H9 (cell line): Measurements from ENCODE around the gene DCAF10. TPM values are rescaled to one million over a fixed set of nuclear protein-coding genes. Genes with fewer than 3 reads are reported as not detected.

Experiments used
- DNase-seq: peaks from one replicate; pipeline ENCODE4 v3.0.0-alpha.2; 2017
- H2AFZ ChIP-seq: one replicate; pipeline ENCODE4 v1.6.1; 2013; ENCODE audit warnings: mild to moderate bottlenecking, low read length, control low read depth, moderate library complexity
- H2AK5ac ChIP-seq: 2 replicates; pipeline ENCODE4 v1.6.1; 2013; ENCODE audit warnings: low read length, control low read depth, mixed read lengths; ENCODE audit not compliant: insufficient read length
- H2BK120ac ChIP-seq: one replicate; pipeline ENCODE4 v1.6.1; 2013; ENCODE audit warnings: low read depth, mild to moderate bottlenecking, low read length, control low read depth, inconsistent platforms; ENCODE audit not compliant: poor library complexity, severe bottlenecking
- H2BK12ac ChIP-seq: 2 replicates; pipeline ENCODE4 v1.6.1; 2013; ENCODE audit warnings: low read length, control low read depth, mixed read lengths, low read depth; ENCODE audit not compliant: insufficient read length
- H2BK15ac ChIP-seq: 2 replicates; pipeline ENCODE4 v1.6.1; 2013; ENCODE audit warnings: low read depth, low read length, control low read depth
- H2BK20ac ChIP-seq: one replicate; pipeline ENCODE4 v1.6.1; 2013; ENCODE audit warnings: low read depth, mild to moderate bottlenecking, low read length, control low read depth, inconsistent platforms; ENCODE audit not compliant: poor library complexity, severe bottlenecking
- H2BK5ac ChIP-seq: 2 replicates; pipeline ENCODE4 v1.6.1; 2013; ENCODE audit warnings: low read length, control low read depth, mixed read lengths; ENCODE audit not compliant: insufficient read length
- H3K14ac ChIP-seq: 2 replicates; pipeline ENCODE4 v1.6.1; 2013; ENCODE audit warnings: low read length, control low read depth; ENCODE audit not compliant: insufficient read depth
- H3K18ac ChIP-seq: 2 replicates; pipeline ENCODE4 v1.6.1; 2013; ENCODE audit warnings: low read depth, mild to moderate bottlenecking, mixed read lengths, low read length, control low read depth; ENCODE audit not compliant: insufficient read length
- H3K23ac ChIP-seq: 2 replicates; pipeline ENCODE4 v1.6.1; 2013; ENCODE audit warnings: low read length, control low read depth, mixed read lengths, low read depth; ENCODE audit not compliant: insufficient read length
- H3K23me2 ChIP-seq: 2 replicates; pipeline ENCODE4 v1.6.1; 2013; ENCODE audit warnings: low read depth, mild to moderate bottlenecking, mixed read lengths, low read length, control low read depth; ENCODE audit not compliant: insufficient read length, poor library complexity, severe bottlenecking
- H3K27ac ChIP-seq: 2 replicates; pipeline ENCODE4 v1.5.1; 2013; ENCODE audit warnings: low read length, control low read depth, mixed read lengths, low read depth; ENCODE audit not compliant: insufficient read length
- H3K27me3 ChIP-seq: 2 replicates; pipeline ENCODE4 v1.6.1; 2013; ENCODE audit warnings: low read length, control low read depth, inconsistent platforms; ENCODE audit not compliant: insufficient read depth
- H3K4ac ChIP-seq: 2 replicates; pipeline ENCODE4 v1.6.1; 2013; ENCODE audit warnings: low read depth, mild to moderate bottlenecking, control low read depth, inconsistent platforms, low read length, moderate library complexity
- H3K4me1 ChIP-seq: 2 replicates; pipeline ENCODE4 v1.6.1; 2013; ENCODE audit warnings: low read length, control low read depth, inconsistent platforms; ENCODE audit not compliant: insufficient read depth
- H3K4me2 ChIP-seq: 2 replicates; pipeline ENCODE4 v1.6.1; 2013; ENCODE audit warnings: low read length, control low read depth, mixed read lengths; ENCODE audit not compliant: insufficient read length, insufficient read depth
- H3K56ac ChIP-seq: 2 replicates; pipeline ENCODE4 v1.6.1; 2013; ENCODE audit warnings: low read depth, mild to moderate bottlenecking, mixed read lengths, low read length, control low read depth; ENCODE audit not compliant: insufficient read length
- H3K79me1 ChIP-seq: 2 replicates; pipeline ENCODE4 v1.6.1; 2013; ENCODE audit warnings: low read depth, mild to moderate bottlenecking, moderate library complexity, low read length, control low read depth, inconsistent platforms; ENCODE audit not compliant: insufficient read depth, poor library complexity, severe bottlenecking
- H3K79me2 ChIP-seq: 2 replicates; pipeline ENCODE4 v1.6.1; 2013; ENCODE audit warnings: low read length, control low read depth, inconsistent platforms; ENCODE audit not compliant: insufficient read depth
- H3K9ac ChIP-seq: 2 replicates; pipeline ENCODE4 v1.6.1; 2013; ENCODE audit warnings: low read length, control low read depth, mixed read lengths; ENCODE audit not compliant: insufficient read length; ENCODE audit errors: extremely low read depth
- H3K9me3 ChIP-seq: one replicate; pipeline ENCODE4 v1.6.1; 2013; ENCODE audit warnings: low read depth, low read length, inconsistent platforms; ENCODE audit not compliant: control insufficient read depth
- H3T11ph ChIP-seq: one replicate; pipeline ENCODE4 v1.6.1; 2013; ENCODE audit warnings: mild to moderate bottlenecking, low read length, control low read depth, inconsistent platforms
- H4K20me1 ChIP-seq: one replicate; pipeline ENCODE4 v1.6.1; 2013; ENCODE audit not compliant: control insufficient read depth, insufficient read length, insufficient read depth
- H4K5ac ChIP-seq: 2 replicates; pipeline ENCODE4 v1.6.1; 2013; ENCODE audit warnings: low read depth, mild to moderate bottlenecking, mixed read lengths, low read length, control low read depth; ENCODE audit not compliant: insufficient read length
- H4K8ac ChIP-seq: replicated peaks from 2 replicates; pipeline ENCODE4 v1.6.1; 2013; ENCODE audit warnings: low read length, control low read depth, mixed read lengths, low read depth; ENCODE audit not compliant: insufficient read length
- H4K91ac ChIP-seq: 2 replicates; pipeline ENCODE4 v1.6.1; 2013; ENCODE audit warnings: low read depth, mild to moderate bottlenecking, moderate library complexity, mixed read lengths, low read length, control low read depth; ENCODE audit not compliant: insufficient read length
- H3K27ac Mint-ChIP-seq, 3 experiments: 2 replicates in 2 of 3; 3 replicates in 1 of 3; pipeline ENCODE4 v1.8.0; 2020 to 2021; ENCODE audit warnings: mixed read lengths in 3 of 3, mild to moderate bottlenecking in 1 of 3, moderate library complexity in 1 of 3
- H3K27me3 Mint-ChIP-seq: 2 replicates; pipeline ENCODE4 v1.8.0; 2021; ENCODE audit warnings: low read depth, mild to moderate bottlenecking, moderate library complexity, mixed read lengths
- H3K36me3 Mint-ChIP-seq, 3 experiments: 2 replicates in 2 of 3; 3 replicates in 1 of 3; pipeline ENCODE4 v1.8.0; 2020 to 2021; ENCODE audit warnings: low read depth in 3 of 3, mixed read lengths in 3 of 3; ENCODE audit not compliant: insufficient read depth in 1 of 3
- H3K4me1 Mint-ChIP-seq, 2 experiments: 2 replicates each; pipeline ENCODE4 v1.8.0; 2020; ENCODE audit warnings: mixed read lengths in 2 of 2
- H3K4me3 Mint-ChIP-seq, 2 experiments: 2 replicates in 1 of 2; 3 replicates in 1 of 2; pipeline ENCODE4 v1.8.0; 2020 to 2021; ENCODE audit warnings: mild to moderate bottlenecking in 2 of 2, mixed read lengths in 2 of 2, moderate library complexity in 1 of 2
- H3K9me3 Mint-ChIP-seq, 2 experiments: 2 replicates in 1 of 2; 3 replicates in 1 of 2; pipeline ENCODE4 v1.8.0; 2020; ENCODE audit warnings: mild to moderate bottlenecking in 2 of 2, mixed read lengths in 2 of 2, moderate library complexity in 1 of 2
- CTCF ChIP-seq: fragments of 200-600 bp; sonication (generic); conservative IDR thresholded peaks from 3 replicates; pipeline ENCODE4 v1.8.0; 2021; ENCODE audit warnings: antibody characterized with exemption, mild to moderate bottlenecking
- WGBS: extraction: QIAGEN DNeasy Blood & Tissue Kit; methylation state at CpG from one replicate; pipeline ENCODE4 v1.1.7; 2013; ENCODE audit warnings: missing lambda C conversion rate, low lambda C conversion rate, mixed read lengths; ENCODE audit not compliant: insufficient read length; ENCODE audit errors: extremely low coverage; 5-methylcytosine and 5-hydroxymethylcytosine counted together
- total RNA-seq: library from RNA; stranded (reverse); gene quantifications from 2 replicates; pipeline ENCODE4 v1.2.1, GENCODE V29; 2021

Gene DCAF10
- total RNA-seq, 1 experiment from 2014 or later, result 13.4 TPM

GRCh38 chr9:37818849-37819248 lies 18.3 kb downstream of the DCAF10 start:
- H3K4me1 Mint-ChIP-seq, result no peaks in the 10 kb centered on the region
- no peaks in the 10 kb centered on the region for H4K20me1 ChIP-seq
- no peak overlapping the region for H3K4me3 Mint-ChIP-seq
- no peak overlapping the region for H2AFZ ChIP-seq
- H4K91ac ChIP-seq, result no peak overlapping the region
- no peaks in the 10 kb centered on the region for H3K27me3 ChIP-seq
- H3K4me1 ChIP-seq, result no peaks in the 10 kb centered on the region
- no peak overlapping the region for H3K4ac ChIP-seq
- H3K23me2 ChIP-seq, result no peaks in the 10 kb centered on the region
- no peak overlapping the region for H2BK15ac ChIP-seq
- no peak overlapping the region for H3K56ac ChIP-seq
- no peaks in the 10 kb centered on the region for H3K9me3 Mint-ChIP-seq
- no peaks in the 10 kb centered on the region for H3K27me3 Mint-ChIP-seq
- no peak for DNase-seq
- H3K27ac ChIP-seq, result no peak overlapping the region
- no peak overlapping the region for H3K23ac ChIP-seq
- no peak overlapping the region for H4K8ac ChIP-seq
- H2AK5ac ChIP-seq, result no peak overlapping the region
- H3K36me3 Mint-ChIP-seq, result peaks cover 4 to 25% (median 17%) of the 10 kb centered on the region in 3 experiments; a peak in 6 of 7 replicates
- H4K5ac ChIP-seq, result no peak overlapping the region
- H3K79me2 ChIP-seq, result no peaks in the 10 kb centered on the region
- no peak overlapping the region for H3K9ac ChIP-seq
- H3K14ac ChIP-seq, result no peak overlapping the region
- no peaks in the 10 kb centered on the region for H3K9me3 ChIP-seq
- no peaks in the 10 kb centered on the region for H3K79me1 ChIP-seq
- no peak overlapping the region for H3K18ac ChIP-seq
- no CpG with 5 or more reads among the region's 2 CpGs for WGBS
- TF ChIP-seq CTCF, result no peak
- no peak overlapping the region for H2BK120ac ChIP-seq
- H3K27ac Mint-ChIP-seq, result no peak overlapping the region
- H2BK20ac ChIP-seq, result no peak overlapping the region
- H2BK5ac ChIP-seq, result no peak overlapping the region
- no peak overlapping the region for H2BK12ac ChIP-seq
- H3K4me2 ChIP-seq, result no peak overlapping the region
- no peak overlapping the region for H3T11ph ChIP-seq
